HG03439 (cell line): ENCODE measurements around the gene TSPAN4.

Source experiments
- ATAC-seq: cut with Tn5 transposase; IDR thresholded peaks from one replicate; pipeline ENCODE4 v1.9.1; 2021; ENCODE audit warnings: mild to moderate bottlenecking, moderate library complexity; ENCODE audit not compliant: unreplicated experiment

The TSPAN4 gene

GRCh38 chr11:847876-848275 is 5.2 kb downstream of the TSPAN4 start:
- no peak for ATAC-seq

- no peak for ATAC-seq
These were observed 5.8 kb downstream of the TSPAN4 start for GRCh38 chr11:848380-848931.

- ATAC-seq, result no peak
These were observed 6.6 kb downstream of the TSPAN4 start for GRCh38 chr11:849104-849824.

- ATAC-seq, result no peak
These were observed 7.5 kb downstream of the TSPAN4 start for GRCh38 chr11:849951-850774.

GRCh38 chr11:850775-851763 is 8.4 kb downstream of the TSPAN4 start:
- ATAC-seq, result no peak

GRCh38 chr11:852762-853161 is 10.1 kb downstream of the TSPAN4 start:
- ATAC-seq, result no peak

GRCh38 chr11:853682-854448 is 11.2 kb downstream of the TSPAN4 start:
- no peak for ATAC-seq

GRCh38 chr11:854601-855329 is 12.1 kb downstream of the TSPAN4 start:
- ATAC-seq, result no peak

- no peak for ATAC-seq
These were observed 12.7 kb downstream of the TSPAN4 start for GRCh38 chr11:855330-855674.

GRCh38 chr11:855796-856195 is 13.1 kb downstream of the TSPAN4 start:
- no peak for ATAC-seq

GRCh38 chr11:856397-856796 is 13.7 kb downstream of the TSPAN4 start:
- no peak for ATAC-seq

GRCh38 chr11:858053-858761 is 15.6 kb downstream of the TSPAN4 start:
- ATAC-seq, result no peak

- no peak for ATAC-seq
These were observed 16.2 kb downstream of the TSPAN4 start for GRCh38 chr11:858762-859339.

GRCh38 chr11:859394-860131 is 16.9 kb downstream of the TSPAN4 start:
- ATAC-seq, result no peak

- ATAC-seq, result no peak
These were observed 17.8 kb downstream of the TSPAN4 start for GRCh38 chr11:860234-861104.

GRCh38 chr11:861105-861479 is 18.4 kb downstream of the TSPAN4 start:
- ATAC-seq, result no peak

- ATAC-seq, result no peak
These were observed 19.5 kb downstream of the TSPAN4 start for GRCh38 chr11:862081-862661.
